Stimulated activated CD8-positive, alpha-beta memory T cell treated with anti-CD3 and anti-CD28 coated beads, Interleukin-4, amount 100 ng/mL, for 24 hours (primary cell): ENCODE measurements around the gene OTX1.
"Not testable (repeated sequence)": the region's sequence is repeated elsewhere in the genome, so short reads cannot be mapped to it uniquely, and the experiment has no call there.

Experiments
- DNase-seq: peaks from one replicate; pipeline ENCODE4 v3.0.0-alpha.2; 2020; ENCODE audit warnings: low read depth

The OTX1 gene

DNA sequence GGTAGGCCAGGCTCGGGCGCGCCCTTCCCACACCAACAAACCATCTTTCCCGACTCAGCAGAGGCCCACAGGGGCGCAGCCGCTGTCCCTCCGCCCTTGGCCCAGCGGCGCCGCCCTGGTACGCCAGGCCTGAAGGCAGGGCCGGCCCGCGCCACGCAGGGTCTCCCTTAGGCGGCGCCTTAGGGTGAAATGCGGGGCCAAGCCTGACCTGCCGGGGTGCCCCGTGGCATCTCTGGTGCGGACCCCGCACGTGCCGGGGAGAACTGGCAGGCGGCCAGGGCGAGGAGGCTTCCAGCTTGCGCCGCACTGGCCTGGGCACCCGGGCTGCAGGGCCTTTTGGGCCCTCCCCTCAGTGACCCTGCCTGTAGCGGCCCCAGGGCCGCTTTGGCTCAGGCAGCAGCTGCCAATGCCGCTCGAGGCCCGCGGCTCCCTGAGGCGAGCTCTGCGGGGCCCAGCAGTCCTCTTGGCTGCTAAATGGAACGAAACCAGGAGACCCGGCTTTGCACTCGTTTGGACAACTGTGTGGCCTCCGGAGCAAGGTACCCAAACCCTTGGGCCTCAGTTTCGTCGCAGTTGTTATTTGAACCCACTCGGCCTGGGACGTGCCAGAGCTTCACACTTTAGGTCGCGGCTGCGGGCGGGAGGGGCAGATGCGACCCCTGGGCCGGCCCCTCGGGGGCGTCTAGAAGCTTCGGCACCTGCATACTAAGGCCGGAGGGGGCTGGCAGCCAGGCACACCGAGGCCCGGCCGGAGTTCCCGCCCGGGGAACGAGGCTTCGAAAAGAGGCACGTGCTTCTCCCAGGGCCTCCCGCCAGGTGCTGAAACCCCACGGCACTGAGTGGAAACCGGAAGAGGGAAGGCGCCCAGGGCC, 8.5 kb downstream of the OTX1 start:
- DNase-seq: no peak

DNA sequence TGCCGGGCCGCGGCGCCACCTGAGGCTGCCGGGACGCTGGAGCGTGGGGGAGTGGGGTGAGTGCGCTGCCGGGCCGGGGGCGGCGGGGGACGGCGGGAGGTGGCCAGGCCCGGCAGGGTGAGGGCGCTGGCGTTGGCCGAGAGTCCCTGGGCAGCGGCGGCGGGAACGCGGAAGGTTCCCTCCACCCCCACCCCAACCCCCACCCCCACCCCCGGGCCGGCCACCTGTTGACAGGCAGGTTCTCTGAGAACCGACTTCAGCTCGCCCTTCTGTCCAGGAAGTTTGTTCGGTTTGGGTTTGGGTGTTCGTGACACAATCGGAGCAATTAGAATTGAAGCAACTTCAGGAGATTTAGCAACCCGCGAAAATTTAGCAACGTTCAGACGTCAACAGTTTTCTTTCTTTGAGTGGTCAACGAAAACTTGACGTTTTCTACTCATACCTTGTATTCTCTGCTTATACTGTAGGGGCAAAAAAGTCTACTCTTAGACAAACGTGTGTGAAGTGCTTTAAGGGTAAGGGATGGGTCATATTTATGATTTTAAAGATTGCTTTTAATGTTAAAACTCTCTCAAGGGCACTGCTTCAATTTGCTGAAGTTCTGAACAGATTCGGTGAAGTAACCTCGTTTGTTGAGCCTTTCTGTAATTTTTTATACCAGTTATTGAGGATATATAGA, 9.3 kb downstream of the OTX1 start:
- no peak for DNase-seq

DNA sequence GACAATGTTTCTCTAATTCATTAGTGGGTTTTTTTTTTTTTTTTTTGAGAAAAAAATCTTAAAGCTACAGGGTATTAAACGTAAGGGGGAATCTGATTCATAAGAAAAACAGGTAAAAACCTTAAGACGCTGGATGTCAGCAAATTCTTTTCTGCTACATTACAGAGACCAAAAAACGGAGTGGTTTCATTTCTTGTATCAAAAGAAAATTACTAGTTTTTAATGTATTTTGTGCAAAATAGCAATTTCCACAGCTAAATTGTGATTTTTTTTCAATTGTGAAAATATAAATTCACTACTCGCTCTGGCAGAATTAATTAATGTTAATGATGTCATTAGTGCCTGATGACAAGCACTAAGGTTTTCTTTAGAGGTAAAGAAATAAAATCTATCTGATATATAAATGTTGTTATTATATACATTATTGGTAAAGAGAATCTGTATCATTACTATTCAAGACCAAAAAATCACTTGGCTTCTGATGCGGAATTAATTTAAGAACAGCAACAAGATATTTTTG, 9.9 kb downstream of the OTX1 start:
- DNase-seq: no peak

DNA sequence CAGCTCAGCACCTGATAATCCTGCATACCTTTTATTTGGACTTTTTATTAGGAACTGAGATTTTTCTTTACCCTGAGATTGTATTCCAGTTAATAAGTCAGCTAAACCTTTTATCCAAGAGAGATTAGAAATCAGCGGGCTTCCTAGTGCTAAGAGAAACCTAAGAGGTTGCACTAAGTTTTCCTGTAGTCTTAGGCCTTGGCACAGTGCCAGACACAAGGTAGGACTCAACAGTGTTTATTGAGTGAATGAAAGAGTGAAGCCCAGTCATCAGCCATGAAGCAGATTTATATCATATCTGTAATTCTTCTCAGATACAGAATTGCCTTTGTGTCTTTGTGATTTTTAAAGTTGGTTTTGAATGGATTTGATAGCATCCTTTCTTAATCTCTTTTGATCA, 13.6 kb downstream of the OTX1 start:
- no peak for DNase-seq

DNA sequence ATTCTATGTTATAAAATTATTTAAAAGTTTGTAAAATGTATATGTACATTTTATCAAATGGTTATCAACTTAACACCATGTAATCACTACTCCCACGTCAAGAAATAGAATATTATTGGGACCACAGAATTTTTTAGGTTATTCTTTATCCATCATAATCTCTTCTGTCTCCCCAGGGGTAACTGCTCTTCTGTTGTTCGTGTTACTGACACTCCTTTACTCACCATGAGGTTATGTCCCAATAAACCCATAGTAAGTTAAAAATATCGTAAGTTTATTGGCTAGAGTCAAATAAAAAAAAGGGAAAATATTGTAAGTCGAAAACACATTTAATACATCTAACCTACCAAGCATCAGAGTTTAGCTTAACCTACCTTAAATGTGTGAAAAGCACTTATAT, 14.0 kb downstream of the OTX1 start:
- DNase-seq: no peak

DNA sequence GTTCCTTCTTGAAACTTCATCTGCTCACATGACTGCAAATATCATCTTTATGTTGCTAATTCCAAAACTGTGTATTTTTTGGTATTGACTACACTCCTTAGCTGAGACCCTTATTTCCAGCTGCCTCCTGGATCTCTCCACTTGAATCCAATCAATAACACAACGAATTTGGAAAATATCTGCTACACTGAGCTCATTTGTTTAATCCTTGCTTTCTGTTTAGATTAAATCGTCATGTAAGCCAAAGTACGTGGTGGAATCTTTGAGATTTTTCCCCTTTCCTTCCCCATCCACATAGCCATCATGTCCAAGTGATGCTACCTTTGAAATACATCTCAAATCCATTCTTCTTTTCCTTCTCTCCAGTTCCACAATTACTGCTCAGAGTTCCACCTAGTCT, 15.6 kb downstream of the OTX1 start:
- no peak for DNase-seq

DNA sequence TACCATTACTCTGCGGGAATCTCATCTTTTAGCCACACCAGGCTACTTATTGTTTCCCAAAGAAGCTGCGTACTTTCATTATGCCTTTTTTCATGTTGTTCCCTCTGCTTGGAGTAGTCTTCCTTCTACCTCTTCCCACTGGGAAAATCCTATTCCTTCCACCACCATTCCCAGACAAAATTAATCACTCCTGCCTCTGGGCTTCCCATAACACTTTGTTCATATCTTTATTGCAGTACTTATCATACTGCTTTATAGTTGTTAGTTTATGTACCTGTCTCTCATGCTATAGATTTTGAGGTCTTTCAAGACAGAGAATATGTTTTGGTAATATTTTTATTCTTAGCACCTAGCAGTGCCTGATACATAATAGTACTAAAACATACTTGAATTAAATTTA, 16.2 kb downstream of the OTX1 start:
- DNase-seq: no peak

DNA sequence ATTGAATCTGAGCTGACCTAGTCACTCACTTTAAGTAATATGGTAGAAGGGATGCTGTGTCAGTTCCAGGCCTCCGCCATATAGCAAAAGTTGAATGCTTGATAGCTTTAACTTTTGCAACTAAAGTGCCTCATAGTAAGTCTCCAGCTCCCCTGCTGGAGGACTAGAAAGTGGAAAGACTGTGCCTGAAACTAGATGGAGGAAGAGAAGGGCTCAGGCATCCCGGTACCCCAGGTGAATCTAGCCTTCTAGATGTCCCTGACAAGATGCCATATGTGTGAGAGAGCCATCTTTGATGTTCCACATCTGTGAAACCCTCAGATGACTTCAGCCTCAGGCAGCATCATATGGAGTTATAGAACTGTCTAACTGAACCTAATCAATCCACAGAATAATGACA, 21.0 kb downstream of the OTX1 start:
- DNase-seq: no peak

DNA sequence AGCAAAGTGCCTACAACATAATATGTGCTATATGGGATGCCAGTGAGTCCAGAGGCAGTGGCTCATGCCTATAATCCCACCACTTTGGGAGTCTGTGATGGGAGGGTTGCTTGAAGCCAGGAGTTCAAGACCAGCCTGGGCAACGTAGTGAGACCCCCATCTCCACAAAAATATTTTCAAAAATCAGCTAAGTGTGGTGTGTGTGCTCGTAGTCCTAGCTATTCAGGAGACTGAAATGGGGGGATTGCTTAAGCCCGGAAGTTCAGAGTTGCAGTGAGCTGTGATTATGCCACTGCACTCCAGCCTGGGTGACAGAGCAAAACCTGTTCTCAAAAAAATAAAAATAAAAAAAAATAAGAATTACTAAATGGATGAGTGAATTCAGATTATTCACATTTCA, 23.4 kb downstream of the OTX1 start:
- no peak for DNase-seq

DNA sequence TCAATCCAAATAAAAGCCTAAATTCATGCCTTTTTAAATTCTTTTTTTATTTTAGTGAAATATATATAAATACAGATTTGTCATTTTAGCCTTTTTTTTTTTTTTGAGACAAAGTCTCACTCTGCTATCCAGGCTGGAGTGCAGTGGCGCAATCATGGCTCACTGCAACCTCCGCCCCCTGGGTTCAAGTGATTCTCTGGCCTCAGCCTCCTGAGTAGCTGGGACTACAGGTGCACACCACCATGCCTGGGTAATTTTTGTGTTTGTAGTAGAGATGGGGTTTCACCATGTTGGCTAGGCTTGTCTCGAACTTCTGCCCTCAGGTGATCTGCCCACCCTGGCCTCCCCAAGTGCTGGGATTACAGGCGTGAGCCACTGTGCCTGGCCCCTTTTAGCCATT, 23.8 kb downstream of the OTX1 start:
- not testable (repeated sequence) for DNase-seq

DNA sequence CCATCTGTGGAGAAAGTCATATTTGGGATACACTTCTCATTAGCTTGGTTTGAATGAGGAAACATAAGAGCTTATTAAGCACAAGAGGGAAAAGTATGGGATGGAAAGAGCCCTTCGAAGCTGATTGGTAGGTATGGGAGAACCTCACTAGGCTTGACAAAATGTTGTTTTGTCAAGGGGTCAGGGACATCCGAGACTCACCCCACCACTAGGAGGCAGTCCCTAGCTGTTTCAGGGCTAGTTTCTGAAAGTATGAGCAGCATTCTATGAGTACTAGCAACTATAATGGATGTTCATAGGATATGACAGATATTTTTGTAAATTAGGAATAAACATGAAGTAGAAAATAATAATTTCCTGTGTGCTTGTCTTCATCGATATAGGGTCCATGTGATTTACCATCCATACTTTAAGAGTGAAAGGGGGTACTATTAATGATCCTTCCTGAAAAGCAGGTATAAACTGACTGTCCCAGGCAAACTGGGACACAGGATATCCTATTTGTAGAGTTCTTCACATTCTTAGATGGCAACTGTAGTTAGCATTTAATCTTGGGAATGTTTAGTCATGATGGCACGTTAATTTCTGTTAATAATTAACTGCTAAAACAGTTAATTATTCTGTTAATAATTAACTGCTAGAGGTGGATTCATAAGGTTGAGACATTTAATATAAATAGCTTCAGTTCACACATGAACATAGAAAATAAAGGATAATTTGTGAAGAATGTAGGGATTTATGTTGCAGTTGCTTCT, 28.4 kb downstream of the OTX1 start:
- no peak for DNase-seq

DNA sequence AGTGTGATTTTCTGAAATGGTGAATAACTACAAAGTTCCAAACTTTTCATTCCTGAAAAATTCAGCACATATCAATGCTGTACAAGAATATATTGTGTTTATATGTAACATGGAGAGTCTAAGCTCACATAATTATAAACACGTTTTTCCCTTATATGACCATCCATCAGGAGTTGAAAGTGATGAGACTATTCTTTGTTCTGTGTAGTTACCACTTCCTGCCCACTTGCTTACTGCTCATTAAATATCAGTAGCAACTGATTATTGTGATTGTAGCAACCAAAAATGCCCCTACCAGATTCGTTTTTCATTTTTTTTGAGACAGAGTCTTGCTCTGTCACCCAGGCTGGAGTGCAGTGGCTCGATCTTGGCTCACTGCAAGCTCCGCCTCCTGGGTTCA, 30.8 kb downstream of the OTX1 start:
- DNase-seq: no peak

DNA sequence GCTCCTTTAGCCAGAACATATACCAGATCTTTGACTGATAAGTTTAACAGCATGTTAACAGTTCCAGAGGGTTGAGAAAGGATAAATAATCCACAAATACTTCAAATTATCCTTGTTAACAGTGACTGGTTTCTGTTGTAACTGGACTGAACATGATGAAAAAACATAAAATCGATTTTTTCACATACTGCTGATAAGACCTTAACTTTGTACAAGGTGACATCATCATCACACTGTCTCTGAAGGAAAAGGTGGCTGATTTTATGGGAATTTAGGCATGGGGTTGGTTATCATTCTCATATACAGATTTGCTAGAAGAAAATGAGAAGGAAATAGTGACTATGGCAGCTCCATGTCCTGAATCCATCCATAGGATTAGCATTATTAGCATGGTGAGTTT, 36.1 kb downstream of the OTX1 start:
- DNase-seq: no peak

DNA sequence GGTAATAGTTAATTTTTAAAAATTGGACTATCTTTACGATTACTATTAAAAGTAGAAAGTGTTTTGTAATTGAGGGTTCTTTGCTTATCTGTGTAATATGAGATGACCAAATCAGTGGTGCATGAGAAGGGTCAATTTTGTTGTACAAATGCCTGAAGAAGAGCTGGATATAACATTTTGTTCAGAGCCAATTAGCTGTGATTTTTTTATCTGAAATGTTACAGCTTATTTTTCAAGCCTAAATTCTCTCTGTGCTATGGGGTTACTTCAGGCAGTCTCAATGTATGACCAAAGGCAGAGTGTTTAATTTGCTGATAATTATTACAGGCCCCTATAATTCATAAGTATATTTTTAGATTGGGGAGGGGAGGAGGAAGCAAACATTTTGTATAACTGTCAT, 41.8 kb downstream of the OTX1 start:
- DNase-seq: no peak

DNA sequence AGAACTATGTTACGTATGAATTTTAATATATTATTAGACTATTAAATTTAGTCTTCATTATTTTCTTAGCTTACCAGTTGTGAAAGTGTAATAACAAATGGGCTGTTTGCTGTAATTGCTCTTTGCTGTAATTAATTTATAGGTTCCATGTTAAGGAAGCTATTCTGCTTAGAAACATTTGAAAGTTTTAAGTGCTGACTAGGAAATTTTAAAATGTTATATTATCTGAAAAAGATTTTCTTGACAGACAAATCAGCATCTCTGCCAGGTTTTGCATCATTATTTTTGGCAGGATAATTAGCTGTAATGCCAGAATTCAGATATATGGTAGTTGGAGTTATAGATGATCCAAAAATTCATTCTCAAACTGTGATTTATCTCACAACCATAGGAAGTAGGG, 42.2 kb downstream of the OTX1 start:
- no peak for DNase-seq

DNA sequence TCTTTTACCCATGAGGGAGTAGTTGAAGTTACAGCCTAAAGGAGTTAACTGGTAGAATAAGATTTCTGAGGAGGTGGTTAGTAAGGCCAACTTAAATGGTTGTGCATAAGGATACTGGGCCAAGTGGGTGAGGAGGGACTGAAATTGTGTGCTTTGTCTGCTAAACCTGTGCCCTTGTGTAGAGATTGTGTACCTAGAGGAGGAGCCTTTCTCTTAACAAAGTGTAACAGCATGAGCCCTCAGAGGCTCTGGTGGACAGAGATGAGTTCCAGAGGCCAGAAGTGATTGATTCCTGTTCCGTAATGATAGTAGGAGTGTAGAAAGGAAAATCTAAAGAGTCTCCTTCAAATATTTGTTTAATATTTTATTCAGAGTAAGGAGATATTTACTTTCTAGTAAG, 42.9 kb downstream of the OTX1 start:
- DNase-seq: no peak

DNA sequence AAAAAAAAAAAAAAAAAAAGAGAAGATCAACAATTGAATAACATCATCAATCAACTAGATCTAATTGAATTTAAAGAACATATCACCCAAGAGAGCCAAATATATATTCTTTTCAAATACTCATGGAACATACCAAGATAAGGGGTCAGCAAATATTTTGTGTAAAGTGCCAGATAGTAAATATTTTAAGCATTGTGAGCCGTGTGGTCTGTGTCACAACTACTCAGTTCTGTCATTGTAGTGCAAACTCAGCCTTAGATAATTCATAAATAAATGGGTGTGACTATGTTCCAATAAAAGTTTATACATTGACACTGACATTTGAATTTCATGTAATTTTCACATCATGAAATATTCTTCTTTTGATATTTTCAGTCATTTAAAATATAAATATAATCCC, 45.9 kb downstream of the OTX1 start:
- DNase-seq: no peak

DNA sequence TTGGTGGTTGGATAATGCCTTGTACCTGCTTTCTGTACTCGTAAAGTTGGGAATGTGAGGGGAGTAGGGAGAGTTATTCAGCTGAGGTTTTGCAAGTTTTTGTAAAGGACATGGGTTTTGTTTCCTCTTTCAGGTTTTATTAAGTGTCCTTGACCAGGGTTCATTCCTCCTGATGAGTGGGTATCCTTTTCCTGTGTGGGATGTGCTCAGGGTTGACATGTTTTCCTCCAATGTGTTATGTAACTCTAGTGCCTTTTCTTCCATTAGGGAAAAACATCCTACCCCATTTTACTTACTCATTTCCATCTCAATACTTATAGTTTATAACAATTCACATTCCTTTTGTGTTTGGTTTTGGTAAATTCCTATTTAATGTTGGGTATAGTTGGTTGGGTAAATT, 48.4 kb downstream of the OTX1 start:
- DNase-seq: no peak

DNA sequence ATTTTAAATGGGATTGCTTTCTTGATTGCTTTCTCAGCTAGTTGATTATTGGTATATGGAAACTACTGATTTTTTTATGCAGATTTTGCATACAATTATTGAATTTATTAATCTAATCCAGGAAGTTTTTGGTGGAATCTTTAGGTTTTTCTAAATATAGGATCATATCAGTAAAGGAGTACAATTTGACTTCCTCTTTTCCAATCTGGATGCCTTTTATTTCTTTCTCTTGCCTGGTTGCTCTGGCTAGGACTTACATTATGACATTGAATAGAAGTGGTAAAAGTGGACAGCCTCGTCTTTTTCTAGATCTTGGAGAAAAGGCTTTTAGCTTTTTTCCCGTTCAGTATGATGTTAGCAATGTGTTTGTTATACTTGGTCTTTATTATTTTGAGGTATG, 51.3 kb downstream of the OTX1 start:
- no peak for DNase-seq

DNA sequence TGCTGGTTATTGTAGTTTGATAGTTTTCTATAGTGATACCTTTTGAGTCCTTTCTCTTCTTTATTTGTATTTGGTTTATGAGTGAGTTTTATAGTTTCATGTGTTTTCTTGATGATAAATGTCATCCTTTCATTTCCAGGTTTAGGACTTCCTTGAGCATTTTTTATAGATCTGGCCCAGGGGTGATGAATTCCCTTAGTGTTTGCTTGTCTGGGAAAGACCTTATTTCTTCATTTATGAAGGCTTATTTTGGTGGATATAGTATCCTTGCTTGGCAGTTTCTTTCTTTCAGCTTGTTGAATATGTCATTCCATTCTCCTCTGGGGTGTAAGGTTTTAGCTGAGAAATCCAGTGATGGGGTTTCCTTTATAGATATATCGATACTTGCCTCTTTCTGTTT, 53.9 kb downstream of the OTX1 start:
- no peak for DNase-seq
